GM19043 (cell line): ENCODE measurements around the gene EPN1.

Source experiments
- ATAC-seq: cut with Tn5 transposase; IDR thresholded peaks from one replicate; pipeline ENCODE4 v1.9.1; 2021; ENCODE audit warnings: low read depth; ENCODE audit not compliant: unreplicated experiment

The EPN1 gene

GRCh38 chr19:55660404-55660803 lies 14.6 kb upstream of the EPN1 start:
- no peak for ATAC-seq

- no peak for ATAC-seq
Measured at GRCh38 chr19:55660991-55661390, 14.0 kb upstream of the EPN1 start.

GRCh38 chr19:55661826-55662225 lies 13.2 kb upstream of the EPN1 start:
- no peak for ATAC-seq

- no peak for ATAC-seq
Measured at GRCh38 chr19:55663846-55664536, 11.0 kb upstream of the EPN1 start.

GRCh38 chr19:55666343-55667005 lies 8.6 kb upstream of the EPN1 start:
- ATAC-seq, result no peak

GRCh38 chr19:55667006-55667381 lies 8.0 kb upstream of the EPN1 start:
- ATAC-seq, result no peak

- no peak for ATAC-seq
Measured at GRCh38 chr19:55667511-55667910, 7.5 kb upstream of the EPN1 start.

GRCh38 chr19:55667958-55668357 lies 7.1 kb upstream of the EPN1 start:
- no peak for ATAC-seq

GRCh38 chr19:55668603-55669348 lies 6.2 kb upstream of the EPN1 start:
- ATAC-seq, result no peak

GRCh38 chr19:55669418-55670279 lies 5.4 kb upstream of the EPN1 start:
- ATAC-seq, result no peak

- no peak for ATAC-seq
Measured at GRCh38 chr19:55670280-55671053, 4.6 kb upstream of the EPN1 start.

GRCh38 chr19:55671054-55671378 lies 4.0 kb upstream of the EPN1 start:
- ATAC-seq, result no peak

- no peak for ATAC-seq
Measured at GRCh38 chr19:55672418-55672817, 2.6 kb upstream of the EPN1 start.

GRCh38 chr19:55673465-55673864 lies 1.6 kb upstream of the EPN1 start:
- ATAC-seq, result no peak

- no peak for ATAC-seq
Measured at GRCh38 chr19:55673889-55674288, 1.1 kb upstream of the EPN1 start.

- no peak for ATAC-seq
Measured at GRCh38 chr19:55674459-55674840, 576 bp upstream of the EPN1 start.

- no peak for ATAC-seq
Measured at GRCh38 chr19:55675661-55676354, 782 bp downstream of the EPN1 start.

- no peak for ATAC-seq
Measured at GRCh38 chr19:55676383-55676782, 1.4 kb downstream of the EPN1 start.

GRCh38 chr19:55676889-55677505 lies 2.0 kb downstream of the EPN1 start:
- ATAC-seq, result no peak
